NCI-H2171 (cell line): ENCODE data around the gene MRPL53.

Experiments used
- DNase-seq: peaks from one replicate; lab custom pipeline; 2025; lab: John Stamatoyannopoulos, UW

The MRPL53 gene

DNA sequence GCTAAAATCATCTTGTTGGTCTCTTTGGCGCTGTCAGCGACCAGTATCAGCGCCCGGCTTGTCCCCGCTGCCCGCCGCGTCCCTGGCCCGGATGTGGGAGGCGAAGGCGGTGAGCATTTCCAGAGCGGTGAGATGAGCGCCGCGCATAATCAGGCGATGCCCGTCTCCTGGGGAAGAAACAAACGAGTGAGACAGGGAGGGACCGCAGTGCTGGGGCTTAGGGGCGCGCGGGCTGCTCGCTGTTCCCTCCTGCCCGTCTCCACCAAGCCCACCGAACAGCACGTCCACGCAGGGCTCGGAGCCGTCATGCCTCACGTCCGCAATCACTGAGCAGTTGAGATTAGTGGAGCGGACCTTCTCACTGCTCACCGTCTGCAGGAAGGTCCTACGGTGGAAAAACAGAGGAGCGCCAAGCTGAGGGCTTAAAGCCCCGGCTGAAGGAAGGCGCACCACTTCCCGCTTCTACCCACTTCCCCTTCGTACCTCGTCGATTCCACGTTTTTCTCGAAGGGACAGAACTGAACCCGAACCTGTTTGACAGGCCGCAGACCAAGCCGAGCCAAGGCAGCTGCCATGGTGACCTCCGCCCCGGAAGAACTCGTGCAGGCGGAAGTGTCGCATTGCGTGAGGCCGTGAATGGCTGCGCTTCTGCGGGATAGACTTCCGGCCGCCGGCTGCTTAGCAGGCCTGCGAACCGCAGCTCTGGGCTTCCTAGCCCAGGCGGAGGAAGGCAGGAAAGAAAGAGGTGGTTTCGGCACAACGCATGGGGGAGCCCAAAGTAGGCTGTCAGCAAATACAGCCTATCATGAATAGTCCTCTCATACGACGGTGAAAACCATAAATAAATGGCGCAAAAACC is at the start of gene MRPL53:
Gene MRPL53 (minus strand): TSS at position 595 of the 859 bp plus-strand sequence. CDS start 20 bp downstream, at position 575.
- peak; percentile 94 for DNase-seq

DNA sequence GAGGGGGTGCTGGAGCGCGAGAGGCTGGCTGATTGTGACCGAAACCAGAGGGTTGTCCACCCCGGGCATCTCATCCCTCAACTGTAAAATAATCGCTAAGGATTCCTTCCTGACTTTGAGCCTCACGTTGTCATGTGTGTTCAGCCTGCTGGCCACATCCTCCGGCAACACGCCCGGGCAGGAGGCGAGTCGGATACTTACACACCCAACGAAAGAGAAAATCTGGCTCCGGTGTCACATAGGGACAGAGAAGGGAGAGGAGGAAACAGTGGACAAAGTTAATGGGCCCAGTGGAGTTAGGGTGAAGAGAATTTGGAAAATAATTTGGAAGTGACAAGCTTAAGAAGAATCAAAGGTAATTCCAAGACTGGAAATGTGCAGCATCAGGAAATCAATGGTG is 44.2 kb upstream of the MRPL53 start:
- no peak for DNase-seq

DNA sequence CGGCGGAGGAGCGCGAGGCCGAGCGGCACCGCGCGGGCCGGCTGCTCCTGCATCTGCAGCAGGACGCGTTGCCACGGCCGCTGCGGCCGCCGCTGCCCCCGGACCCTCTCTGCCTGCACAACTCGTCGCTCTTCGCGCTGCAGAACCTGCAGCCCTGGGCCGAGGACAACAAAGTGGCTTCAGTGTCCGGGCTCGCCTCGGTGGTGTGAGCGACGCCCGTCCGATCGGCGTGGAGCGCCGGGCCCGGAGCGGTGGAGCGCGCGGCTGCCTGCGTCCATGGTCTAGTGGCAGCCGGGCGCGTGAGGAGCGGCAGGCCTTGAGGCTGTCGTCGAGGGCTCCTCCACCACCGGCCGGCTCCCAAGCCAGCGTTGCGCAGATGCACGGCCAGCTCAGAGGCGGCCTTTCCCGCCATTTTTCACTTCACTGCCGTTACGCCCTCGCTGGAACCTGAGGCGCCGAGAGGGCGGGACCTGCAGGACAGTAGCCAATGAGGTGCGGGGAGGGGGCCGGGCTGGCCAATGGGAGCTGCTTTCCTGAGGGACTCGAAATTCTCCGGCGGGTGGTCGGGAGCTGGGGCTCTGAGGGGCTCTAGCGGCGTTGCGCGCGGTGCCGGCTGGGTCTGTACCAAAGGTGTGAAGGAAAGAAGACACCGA is 43.6 kb upstream of the MRPL53 start:
- DNase-seq: no peak

DNA sequence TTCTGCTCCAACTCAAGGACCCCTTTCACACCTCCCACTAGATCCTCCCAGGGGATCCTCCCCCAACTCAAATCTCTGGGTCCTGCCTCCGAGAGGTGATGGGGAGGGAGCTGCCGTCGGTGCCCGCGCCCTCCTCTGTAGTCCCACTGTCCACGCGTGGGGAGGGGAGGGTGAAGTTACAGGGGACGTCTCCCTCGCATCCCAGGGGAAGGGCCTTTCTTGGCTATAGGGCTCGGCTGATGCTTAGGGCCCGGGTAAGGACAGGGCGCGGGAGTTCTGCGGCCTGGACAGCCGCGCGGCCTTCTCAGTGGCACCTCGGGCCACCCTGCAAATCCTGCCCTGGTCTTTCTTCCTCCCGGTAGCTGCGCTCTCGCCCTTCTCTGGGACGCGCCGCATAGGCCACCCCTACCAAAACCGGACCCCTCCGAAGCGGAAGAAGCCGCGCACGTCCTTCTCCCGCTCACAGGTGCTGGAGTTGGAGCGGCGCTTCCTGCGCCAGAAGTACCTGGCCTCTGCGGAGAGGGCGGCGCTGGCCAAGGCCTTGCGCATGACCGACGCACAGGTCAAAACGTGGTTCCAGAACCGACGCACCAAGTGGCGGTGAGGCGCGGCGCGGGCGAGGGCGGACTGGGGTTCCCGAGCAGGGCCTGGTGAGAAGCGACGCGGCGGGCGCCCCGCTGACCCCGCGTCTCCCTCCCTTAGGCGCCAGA is 42.9 kb upstream of the MRPL53 start:
- no peak for DNase-seq

DNA sequence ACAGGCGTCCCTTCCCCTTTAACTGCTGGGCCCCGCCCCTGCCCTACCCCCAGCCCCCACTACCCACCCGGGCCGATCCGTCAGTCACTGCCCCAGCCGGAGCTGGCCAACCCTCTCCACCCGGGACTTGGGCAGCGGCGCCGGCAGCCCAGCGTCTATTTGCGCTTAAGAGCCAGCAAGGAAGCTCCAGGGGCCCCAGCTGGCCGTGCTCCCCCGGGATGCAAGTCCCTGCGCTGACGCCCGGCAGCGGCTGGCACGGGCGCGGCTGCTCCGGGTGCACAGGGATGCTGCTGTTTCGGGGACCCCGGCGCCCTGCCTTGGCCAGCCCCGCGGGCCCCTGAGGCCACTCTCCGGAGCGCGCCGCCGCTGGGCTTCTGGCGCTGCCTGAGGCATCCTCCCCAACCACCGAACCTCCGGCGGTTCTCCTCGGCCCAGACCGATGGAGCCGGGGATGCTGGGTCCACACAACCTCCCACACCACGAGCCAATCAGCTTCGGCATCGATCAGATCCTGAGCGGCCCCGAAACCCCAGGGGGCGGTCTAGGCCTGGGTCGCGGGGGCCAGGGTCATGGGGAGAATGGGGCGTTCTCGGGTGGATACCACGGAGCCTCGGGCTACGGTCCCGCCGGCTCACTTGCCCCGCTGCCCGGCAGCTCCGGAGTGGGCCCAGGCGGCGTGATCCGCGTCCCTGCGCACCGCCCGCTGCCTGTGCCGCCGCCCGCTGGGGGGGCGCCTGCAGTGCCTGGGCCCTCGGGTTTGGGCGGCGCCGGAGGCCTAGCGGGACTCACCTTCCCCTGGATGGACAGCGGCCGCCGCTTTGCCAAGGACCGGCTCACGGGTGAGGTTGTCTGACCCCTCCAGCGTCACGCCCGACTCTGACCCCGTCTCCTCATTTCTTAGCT is 42.1 kb upstream of the MRPL53 start, which contains the start of gene TLX2:
Gene TLX2 (plus strand): TSS at position 83 of the 903 bp plus-strand sequence. CDS start 357 bp downstream, at position 440.
- DNase-seq: peak; percentile 41

DNA sequence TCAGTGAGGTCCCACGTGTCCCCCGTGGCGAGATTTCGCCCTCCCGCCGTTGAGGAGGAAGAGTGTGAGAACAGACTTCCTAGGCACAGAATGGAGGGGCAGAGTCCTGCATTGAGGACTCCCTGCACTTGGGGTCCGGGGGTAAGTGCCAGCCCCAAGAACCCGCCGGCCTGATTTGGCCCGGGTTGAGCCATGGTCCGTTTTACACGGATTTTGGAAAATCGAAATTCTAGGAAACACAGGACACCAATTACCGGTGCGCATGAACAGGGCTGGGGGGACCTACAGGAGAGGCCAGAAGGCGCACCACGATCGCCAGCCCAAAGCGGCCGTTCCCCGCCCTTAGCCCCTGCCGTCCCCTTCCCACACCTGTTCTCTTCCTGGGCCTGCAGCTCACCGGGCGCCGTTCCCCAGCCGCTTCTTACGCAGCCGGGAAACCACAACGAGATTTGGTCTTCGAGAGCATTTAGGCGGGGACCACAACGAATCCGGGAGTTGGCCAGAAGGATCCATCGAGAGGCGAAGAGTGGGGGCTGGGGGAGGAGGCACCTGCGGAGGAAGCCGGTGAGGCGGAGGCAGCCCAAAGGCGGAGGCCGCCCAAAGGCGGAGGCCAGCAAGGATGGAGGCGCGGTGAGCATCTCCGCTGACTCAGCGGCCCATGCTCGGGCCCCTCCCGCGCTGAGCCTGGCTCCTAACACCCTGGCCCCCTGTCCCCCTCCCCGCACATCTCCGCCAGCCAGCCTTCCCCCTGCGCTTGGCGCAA is 41.3 kb upstream of the MRPL53 start:
- no peak for DNase-seq

DNA sequence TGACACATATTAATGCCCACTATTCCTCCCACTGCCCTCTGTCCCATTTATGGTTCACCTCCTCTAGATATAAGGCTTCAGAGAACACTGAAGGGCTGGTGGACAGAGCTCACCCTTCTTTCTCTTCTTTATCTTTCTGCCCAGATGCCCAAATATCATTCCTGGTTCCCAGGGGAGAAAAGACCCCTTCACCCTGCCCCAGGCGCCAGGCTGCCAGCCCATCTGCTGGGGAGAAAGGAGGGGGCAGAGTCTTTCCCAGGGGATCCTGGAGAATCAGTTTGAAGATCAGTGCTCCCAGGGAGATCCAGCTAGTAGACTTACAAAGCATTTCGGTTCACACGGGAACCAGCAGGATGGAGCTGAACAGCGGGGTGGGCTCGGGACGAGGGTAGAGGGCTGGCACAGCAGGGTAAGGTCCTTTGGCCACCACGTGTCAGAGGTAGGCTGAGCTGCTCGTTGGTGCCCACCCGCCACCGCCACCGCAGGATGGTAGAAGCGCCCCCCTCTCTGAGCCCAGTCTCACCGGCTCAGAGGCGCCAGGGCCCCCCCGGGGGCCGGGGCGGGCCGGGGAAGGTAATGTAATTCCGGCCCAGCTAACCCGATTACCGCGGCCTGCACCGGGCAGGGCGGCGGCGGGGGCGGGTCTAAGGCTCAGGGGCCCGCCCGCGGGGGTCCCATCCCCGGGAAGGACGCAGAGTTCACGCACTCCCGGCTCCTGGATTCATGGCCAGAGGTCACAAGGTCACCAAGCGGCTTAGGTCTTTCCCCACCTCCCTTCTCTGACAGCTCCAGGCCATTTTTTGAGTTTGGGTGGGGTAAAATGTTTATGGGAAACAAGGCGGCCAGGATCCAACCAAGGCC is 40.5 kb upstream of the MRPL53 start:
- DNase-seq: no peak

DNA sequence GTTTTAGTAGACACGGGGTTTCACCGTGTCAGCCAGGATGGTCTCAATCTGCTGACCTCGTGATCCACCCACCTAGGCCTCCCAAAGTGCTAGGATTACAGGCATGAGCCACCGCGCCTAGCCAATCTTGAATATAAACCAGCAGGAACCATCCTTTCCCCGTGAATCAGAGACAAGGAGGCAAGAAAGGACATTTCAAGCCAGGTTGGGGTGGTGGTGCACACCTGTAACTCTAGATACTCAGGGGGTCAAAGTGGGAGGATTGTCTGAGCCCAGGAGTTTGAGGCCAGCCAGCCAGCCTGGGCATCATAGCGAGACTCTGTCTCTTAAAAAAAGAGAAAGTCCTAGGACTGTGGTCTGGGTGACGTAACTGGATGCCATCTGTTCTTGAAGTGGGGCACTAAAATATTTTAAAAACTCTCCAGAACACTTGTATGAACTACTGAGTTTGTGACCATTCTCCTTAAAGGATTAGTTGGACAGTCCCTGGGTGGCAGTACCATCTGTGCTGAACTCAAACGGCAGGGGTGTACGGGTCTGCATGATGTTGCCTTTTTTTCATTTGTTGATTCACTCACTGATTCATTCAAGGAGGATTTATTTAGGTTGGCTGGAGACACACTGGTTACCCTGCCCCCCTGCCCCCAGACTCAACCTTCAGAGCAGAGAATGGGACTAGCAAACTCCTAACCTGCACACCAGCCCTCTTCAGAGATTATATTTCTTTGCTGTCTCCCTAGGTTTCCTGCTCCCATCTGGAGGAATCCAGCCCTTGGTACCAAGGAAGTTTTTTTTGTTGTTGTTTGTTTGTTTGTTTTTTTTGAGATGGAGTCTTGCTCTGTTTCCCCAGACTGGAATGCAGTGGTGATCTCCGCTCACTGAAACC is 38.9 kb upstream of the MRPL53 start:
- no peak for DNase-seq

DNA sequence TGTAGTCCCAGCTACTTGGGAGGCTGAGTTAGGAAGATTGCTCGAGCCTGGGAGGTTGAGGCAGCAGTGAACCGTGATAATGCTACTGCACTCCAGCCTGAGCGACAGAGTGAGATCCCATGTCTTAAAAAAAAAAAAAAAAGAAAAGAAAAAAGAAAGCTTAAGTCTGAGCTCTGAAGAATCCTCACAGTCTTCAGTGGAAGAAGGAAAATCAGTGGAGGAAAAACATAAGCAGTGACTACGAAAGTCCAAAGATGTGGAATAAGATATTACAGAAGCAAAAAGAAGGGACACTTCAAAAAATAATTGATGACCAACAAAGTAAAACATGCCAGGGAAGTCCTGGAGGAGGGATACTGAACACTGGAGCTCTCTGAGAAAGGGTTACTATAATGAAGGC is 37.8 kb upstream of the MRPL53 start:
- DNase-seq: no peak

DNA sequence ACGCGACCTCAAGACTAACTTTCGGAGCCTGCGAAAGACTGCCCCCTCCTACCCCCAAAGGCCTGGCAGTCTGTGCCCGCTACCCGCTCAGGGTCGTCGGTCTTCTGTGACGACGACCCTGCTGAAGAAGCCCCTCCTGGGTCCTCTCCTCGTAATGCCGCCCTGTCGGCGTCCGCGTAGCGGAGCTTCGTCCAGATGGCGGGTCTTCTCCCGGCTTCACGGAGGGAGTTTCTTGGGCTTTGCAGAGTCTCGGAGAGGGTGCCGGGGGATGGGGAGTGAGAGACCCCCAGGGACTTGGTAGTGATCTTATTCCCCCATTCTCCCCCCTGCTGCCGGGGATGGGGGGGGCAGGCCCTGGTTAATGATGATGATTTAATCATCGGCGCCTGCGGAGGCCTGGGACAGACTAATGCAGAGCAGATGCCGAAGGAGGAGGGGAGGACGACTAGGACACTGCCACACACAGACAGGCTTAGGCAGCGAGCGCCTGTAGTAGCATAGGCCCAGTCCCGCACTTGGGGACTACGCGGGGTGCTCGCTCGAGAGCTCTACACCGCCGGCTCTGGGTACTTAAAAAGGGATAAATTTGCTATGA is 35.5 kb upstream of the MRPL53 start:
- peak; percentile 78 for DNase-seq

DNA sequence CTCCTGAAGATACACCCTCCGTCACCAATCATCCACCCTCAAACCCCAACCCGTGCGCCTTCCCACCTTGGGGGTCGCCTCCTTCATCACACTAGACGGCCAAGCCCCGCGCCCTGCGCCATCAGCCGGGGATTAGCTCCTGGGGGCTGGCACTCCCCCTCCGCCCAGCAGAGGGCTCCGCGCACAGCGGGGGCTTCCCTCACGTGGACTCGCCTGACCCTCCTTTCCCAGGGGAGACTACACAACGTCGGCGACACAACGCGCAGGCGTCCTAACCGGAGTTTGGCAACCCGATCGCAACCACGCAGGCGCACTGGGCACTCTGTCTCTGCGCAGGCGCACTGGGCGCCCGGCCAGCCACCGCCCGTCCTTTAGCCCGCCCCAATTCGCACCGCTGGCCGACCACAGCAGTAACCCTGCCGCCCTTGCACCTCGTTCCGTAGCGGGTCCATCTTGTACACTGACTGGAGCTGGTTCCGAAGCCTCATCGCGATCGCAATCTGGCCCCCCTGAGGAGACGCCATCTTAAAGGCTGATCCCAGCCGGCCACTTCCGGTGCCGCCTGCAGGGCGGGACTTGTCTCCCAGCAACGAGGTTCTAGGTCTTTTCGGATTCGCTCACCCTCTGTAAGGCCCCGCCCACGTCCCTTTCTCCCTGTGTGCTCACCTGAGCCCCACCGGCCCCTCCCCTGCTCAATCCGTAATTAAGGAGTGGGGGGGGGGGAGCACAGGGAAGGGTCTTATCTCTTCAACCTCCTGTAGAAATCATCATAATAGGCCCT is 34.9 kb upstream of the MRPL53 start, which contains the start of gene PCGF1:
Gene PCGF1 (minus strand): TSS at position 551 of the 781 bp plus-strand sequence. CDS start 27 bp downstream, at position 524.
- peak; percentile 98 for DNase-seq

DNA sequence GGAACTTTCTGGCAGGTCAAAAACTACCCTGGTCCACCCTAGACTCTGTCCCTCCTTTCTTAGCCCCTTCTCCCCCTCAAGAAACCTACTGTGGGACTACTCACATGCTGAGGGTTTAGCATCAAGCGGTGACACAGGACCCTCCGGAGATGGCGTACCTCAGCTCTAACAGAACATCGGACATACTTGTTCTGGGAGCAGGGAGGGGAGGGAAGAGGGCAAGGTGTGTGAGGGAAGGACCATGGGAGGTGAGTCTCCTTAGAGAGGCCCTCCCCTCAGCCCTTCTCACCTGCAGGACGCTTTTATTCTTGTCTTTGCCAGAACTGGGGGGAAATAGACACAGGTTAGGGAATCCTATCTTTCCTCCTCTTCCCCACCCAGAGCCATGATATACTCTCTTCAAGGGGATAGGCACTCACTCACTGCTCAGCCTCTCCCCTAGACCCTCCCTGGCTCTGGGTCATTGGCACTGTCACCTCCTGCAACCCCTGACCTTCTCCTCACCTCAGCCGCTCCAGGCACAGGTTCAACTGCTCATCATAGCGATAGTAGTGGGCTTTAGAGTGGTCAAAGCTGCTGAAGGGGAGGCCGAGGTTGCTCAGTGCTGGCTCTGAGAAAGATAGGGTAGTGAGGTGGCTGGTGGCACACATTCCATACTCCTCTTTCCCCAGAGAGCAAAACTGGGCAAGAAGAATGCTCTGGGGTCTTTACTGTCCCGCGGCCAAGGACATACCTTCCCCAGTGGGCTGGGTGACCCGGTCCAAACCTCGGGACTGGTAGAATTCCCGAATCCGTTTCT is 33.2 kb upstream of the MRPL53 start:
- DNase-seq: no peak

DNA sequence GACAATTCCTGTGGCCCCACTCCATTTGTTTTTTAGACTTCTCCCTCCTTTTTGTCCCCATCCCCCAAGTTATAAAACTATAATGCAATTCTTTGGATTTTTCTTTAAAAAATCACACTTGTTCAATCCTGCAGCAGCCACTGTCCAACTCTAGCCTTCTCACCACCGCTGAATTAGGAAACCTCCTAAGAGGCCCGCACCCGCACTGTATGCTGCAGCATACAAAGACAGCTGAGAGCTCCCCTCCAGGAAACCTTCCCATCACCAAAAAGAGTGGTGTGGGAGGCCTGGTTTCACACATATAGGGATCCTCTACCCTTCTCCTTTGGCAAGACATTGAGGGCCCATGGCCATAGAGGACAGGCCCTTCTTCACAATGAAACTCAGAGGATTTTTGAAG is 32.1 kb upstream of the MRPL53 start:
- DNase-seq: no peak

DNA sequence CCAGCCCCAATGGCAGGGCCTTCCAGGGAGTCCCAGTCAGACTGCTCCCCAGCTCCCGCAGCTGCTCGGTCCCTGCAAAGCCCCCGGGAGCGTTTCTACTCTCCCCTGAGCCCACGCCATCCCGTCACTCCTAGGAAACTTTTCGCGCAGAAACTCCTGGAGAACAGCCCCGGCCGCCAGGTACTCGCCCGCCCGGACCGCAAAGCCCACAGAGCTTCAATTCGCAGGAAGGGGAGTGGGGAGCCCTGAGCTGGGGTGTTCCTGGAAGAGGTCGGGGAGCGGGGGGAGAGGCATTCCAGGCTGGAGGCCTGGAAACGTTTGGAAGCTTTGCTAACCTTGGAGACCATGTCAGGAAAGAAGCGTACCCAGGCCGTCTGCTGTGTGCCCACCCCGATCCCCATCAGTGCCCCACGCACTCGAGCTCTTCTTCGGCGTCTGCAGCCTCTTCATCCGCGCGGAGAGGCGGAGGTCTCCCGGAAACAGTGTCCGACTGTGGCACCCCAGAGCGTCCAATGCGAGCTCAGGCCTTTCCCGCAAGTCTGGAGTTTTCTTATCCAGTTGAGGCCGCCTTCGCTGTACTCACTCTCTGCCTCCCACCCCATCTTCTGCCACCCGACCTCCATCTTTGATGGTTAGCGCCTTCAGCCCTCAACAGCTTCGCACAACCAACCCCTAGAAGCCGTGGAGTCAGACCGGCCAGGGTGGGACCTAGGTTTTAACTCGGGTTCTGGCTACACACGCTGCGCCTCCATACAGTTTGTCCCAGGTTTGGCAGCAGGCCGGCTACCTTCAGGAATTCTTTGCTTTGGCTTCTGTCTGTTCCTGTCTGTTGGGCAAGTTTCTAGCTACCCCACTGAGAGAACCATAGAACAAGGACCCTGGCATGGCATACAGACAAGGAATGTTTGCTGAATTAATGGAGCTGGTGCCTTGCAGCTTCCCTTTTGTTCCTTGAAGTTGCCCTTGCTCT is 31.3 kb upstream of the MRPL53 start:
- no peak for DNase-seq

DNA sequence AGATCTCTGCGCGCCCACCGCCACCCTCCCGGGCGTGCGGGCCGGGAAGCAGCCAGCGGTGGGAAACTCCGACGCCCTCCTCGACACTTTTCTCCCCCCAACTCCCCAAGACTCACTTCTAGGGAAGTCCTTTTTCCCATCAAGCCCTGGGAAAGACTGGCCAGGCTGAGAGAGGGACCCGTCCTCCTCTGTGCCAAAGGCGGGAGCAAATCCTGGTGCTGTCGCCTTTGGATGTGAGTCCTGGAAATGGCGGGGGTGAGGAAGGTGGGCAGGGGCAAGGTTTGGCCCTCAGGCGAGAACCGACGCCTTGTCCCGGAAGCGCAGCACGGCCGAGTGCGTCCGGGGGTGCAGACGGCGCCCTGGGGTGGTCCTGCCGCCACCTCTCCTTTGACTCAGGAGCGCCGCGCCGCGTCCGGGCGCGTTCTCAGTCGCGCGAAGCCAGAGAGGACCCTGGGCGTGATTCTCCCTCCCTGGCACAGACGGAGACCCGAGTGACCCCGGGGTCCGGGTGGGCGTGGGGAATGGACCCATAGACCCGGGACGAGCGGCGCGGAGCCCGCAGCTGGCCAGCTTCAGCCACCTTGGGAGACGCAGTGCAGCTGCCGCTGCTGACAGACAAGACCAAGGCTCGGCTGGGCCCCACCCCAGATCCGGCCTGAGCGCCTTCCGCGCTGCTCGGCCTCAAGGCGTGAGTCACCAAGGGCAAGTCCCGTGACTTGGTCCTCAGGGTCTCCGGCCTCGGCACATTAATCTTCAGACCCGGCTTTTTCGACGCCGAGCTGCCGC is 30.4 kb upstream of the MRPL53 start:
- DNase-seq: no peak
